Breast epithelium (tissue), 4 donors: ENCODE data around the gene RPL11. TPM values are rescaled to one million over a fixed set of nuclear protein-coding genes. Genes with fewer than 3 reads are reported as not detected.
A peak's percentile ranks its signal among the peaks of the same experiment; 100 is the strongest.
"Not testable (repeated sequence)": the region's sequence is repeated elsewhere in the genome, so short reads cannot be mapped to it uniquely, and the experiment has no call there.

Experiments
- DNase-seq, 2 donors: peaks; one replicate each; pipeline ENCODE4 v3.0.0-alpha.2; 2019; ENCODE audit warnings: low spot score in 2 of 2
- H3K27ac ChIP-seq, 2 donors: fragments of 200-600 bp; sonication (generic) in 1 of 2; one replicate each; pipeline ENCODE4 v1.5.1; 2016 to 2019; ENCODE audit warnings: mild to moderate bottlenecking in 1 of 2
- H3K27me3 ChIP-seq, 2 donors: fragments of 200-600 bp; sonication (generic) in 1 of 2; one replicate each; pipeline versions ENCODE4 v1.5.1 to v1.6.0; 2017 to 2019; ENCODE audit warnings: control low read depth in 1 of 2, mild to moderate bottlenecking in 1 of 2
- H3K36me3 ChIP-seq: fragments of 200-600 bp; one replicate; pipeline ENCODE4 v1.5.1; 2019
- H3K4me1 ChIP-seq, 2 donors: fragments of 200-600 bp; sonication (generic); one replicate each; pipeline ENCODE4 v1.5.1; 2016 to 2019; ENCODE audit warnings: control low read depth in 1 of 2
- H3K4me3 ChIP-seq, 3 donors: fragments of 200-600 bp; sonication (generic); 1 replicate in 2 of 3; 2 replicates in 1 of 3; pipeline ENCODE4 v1.5.1; 2016 to 2019; ENCODE audit warnings: mild to moderate bottlenecking in 3 of 3, moderate library complexity in 2 of 3
- H3K9me3 ChIP-seq, 2 donors: fragments of 200-600 bp; sonication (generic) in 1 of 2; one replicate each; pipeline ENCODE4 v1.5.1; 2016 to 2019; ENCODE audit warnings: control low read depth in 1 of 2
- CTCF ChIP-seq, 3 donors: fragments of 450-650 bp; IDR thresholded peaks; one replicate each; pipeline ENCODE4 v1.5.1; 2016 to 2017; ENCODE audit warnings: antibody characterized with exemption in 3 of 3, mild to moderate bottlenecking in 3 of 3, moderate library complexity in 3 of 3
- POLR2A ChIP-seq: fragments of 450-650 bp; IDR thresholded peaks from one replicate; pipeline ENCODE4 v1.6.1; 2016; ENCODE audit warnings: antibody characterized with exemption, mild to moderate bottlenecking, moderate library complexity
- POLR2AphosphoS5 ChIP-seq, 3 donors: sonication (generic); formaldehyde crosslinking; IDR thresholded peaks; one replicate each; pipeline ENCODE4 v1.6.1; 2017; ENCODE audit warnings: antibody characterized with exemption in 3 of 3
- intact Hi-C: fragments of 100-400 bp; cut with DNase I; formaldehyde crosslinking; loops from one replicate; pipeline ENCODE4 v1.15.1; 2023; ENCODE audit warnings: low total_unique reads
- total RNA-seq, 3 donors: library from RNA; depleted of rRNA; stranded (reverse); fragments of >200 nt; gene quantifications; one replicate each; pipeline ENCODE4 v1.1.0, GENCODE V29; 2016

The RPL11 gene
- total RNA-seq, 3 donors from 2014 or later = 1,191 to 1,487 (median 1,340) TPM

GRCh38 chr1:23720256-23720995 is 28.8 kb downstream of the RPL11 start:
- intact Hi-C loops = no loop called here
- Histone ChIP-seq H3K9me3 (no peaks in the 10 kb centered on the region), H3K36me3 (no peaks in the 10 kb centered on the region), H3K4me1 (no peaks in the 10 kb centered on the region), H3K4me3 (no peak overlapping the region), H3K27me3 (no peaks in the 10 kb centered on the region), H3K27ac (no peak overlapping the region)
- no peak for DNase-seq
- TF ChIP-seq POLR2A (no peak), CTCF (IDR thresholded peaks at IDR 0.05) (no peak), POLR2AphosphoS5 (IDR thresholded peaks at IDR 0.05) (no peak)

DNA sequence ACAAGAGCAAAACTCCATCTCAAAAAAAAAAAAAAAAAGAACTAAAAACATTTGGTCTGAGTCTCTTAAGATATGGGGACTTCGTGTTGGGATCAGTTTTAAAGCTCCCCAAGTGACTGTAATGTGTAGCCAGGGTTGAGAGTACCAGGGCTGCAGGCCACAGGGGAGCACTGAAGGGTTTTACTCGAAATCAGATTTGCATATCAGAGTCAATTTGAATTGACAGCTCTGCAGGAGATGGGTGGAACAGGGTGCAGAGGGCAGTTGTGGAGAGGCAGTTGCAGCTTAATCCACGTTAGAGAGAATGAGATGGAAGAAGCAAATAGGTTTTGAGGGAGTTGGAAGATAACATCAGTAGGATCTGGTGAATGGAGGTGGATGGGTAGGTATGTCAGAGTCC is 31.0 kb downstream of the RPL11 start:
- no peak for TF ChIP-seq POLR2AphosphoS5 (IDR thresholded peaks at IDR 0.05)
- TF ChIP-seq POLR2A = no peak
- no peak for TF ChIP-seq CTCF (IDR thresholded peaks at IDR 0.05)
- no peak for DNase-seq
- Histone ChIP-seq H3K4me1 (no peaks in the 10 kb centered on the region), H3K27me3 (no peaks in the 10 kb centered on the region), H3K27ac (no peak overlapping the region), H3K36me3 (no peaks in the 10 kb centered on the region), H3K4me3 (no peak overlapping the region), H3K9me3 (no peaks in the 10 kb centered on the region)
- intact Hi-C loops = no loop called here

DNA sequence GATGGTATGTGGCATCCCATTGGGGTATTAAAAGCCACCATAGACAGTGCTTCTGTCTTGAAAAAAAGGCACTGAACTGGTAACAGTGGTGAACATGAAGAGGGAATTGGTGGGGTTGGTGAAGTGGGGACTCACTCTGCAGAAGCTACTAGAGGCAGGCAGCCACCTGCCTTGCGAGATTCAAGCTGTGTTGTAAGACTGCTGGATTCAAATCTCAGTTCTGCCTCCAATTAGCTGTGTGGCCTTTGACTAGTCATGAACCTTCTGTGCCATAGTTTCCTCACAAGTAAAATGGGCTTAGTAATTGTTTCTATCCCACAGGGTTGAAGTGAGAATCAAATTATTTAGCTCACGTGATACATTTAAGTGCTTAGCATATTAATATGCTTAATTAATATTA is 35.1 kb downstream of the RPL11 start:
- H3K9me3 ChIP-seq = no peaks in the 10 kb centered on the region
- H3K36me3 ChIP-seq = no peaks in the 10 kb centered on the region
- no peaks in the 10 kb centered on the region for H3K4me1 ChIP-seq
- peak overlapping the region; percentile 56 to 75 for H3K27ac ChIP-seq
- no peak for DNase-seq
- no peaks in the 10 kb centered on the region for H3K27me3 ChIP-seq
- H3K4me3 ChIP-seq = no peak overlapping the region
- TF ChIP-seq POLR2AphosphoS5 (IDR thresholded peaks at IDR 0.05) (no peak), CTCF (IDR thresholded peaks at IDR 0.05) (no peak), POLR2A (no peak)
- intact Hi-C loops = no loop called here

GRCh38 chr1:23727362-23727811 is 35.8 kb downstream of the RPL11 start:
- DNase-seq = peak in 1 of 2 donors; percentile 67
- Histone ChIP-seq H3K9me3 (no peaks in the 10 kb centered on the region), H3K36me3 (no peaks in the 10 kb centered on the region), H3K27me3 (no peaks in the 10 kb centered on the region), H3K4me3 (peak overlapping the region in 1 of 3 donors; percentile 7), H3K27ac (peak overlapping the region; percentile 56 to 75), H3K4me1 (no peaks in the 10 kb centered on the region)
- intact Hi-C loops = no loop called here
- TF ChIP-seq POLR2A (no peak), CTCF (IDR thresholded peaks at IDR 0.05) (no peak), POLR2AphosphoS5 (IDR thresholded peaks at IDR 0.05) (peak in 2 of 3 donors; percentile 25 to 71)

GRCh38 chr1:23732363-23733224 is 41.0 kb downstream of the RPL11 start:
- H3K27ac ChIP-seq = no peak overlapping the region
- H3K36me3 ChIP-seq = no peaks in the 10 kb centered on the region
- H3K4me3 ChIP-seq = no peak overlapping the region
- intact Hi-C loops = no loop called here
- DNase-seq = no peak
- TF ChIP-seq CTCF (IDR thresholded peaks at IDR 0.05) (no peak), POLR2A (no peak), POLR2AphosphoS5 (IDR thresholded peaks at IDR 0.05) (no peak)
- no peaks in the 10 kb centered on the region for H3K4me1 ChIP-seq
- H3K9me3 ChIP-seq = no peaks in the 10 kb centered on the region
- no peaks in the 10 kb centered on the region for H3K27me3 ChIP-seq

DNA sequence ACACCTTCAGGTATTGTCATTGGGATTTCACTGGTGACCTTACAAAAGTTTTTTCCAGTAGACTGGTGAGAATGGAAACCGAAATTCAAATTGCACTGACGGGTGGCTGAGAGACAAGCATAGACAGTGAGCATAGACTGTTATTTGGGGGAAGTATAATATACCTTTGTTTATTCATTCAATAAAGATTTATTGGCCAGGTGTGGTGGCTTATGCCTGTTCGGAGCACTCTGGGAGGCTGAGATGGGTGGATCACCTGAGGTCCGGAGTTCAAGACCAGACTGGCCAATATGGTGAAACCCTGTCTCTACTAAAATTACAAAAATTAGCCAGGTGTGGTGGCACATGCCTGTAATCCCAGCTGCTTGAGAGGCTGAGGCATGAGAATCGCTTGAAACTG is 41.7 kb downstream of the RPL11 start:
- H3K4me3 ChIP-seq, intact Hi-C loops, H3K4me1 ChIP-seq, DNase-seq, H3K9me3 ChIP-seq, H3K27ac ChIP-seq, H3K27me3 ChIP-seq, H3K36me3 ChIP-seq: not testable (repeated sequence)
